ENCODE measurements around the gene SLC9B2. TPM values are rescaled to one million over a fixed set of nuclear protein-coding genes. Genes with fewer than 3 reads are reported as not detected.

Gene SLC9B2
- total RNA-seq, 1 donor from 2014 or later: 16.3 TPM

- peaks cover 4% of the 10 kb centered on the region for H3K36me3 ChIP-seq (ENCODE audit: insufficient read depth, low read length)
- no peaks in the 10 kb centered on the region for H3K27me3 ChIP-seq (ENCODE audit: insufficient read depth, low read length)
- no peak for TF ChIP-seq EZH2 (IDR thresholded peaks at IDR 0.05; ENCODE audit: insufficient read depth, low read length)
- TF ChIP-seq CTCF (IDR thresholded peaks at IDR 0.05; ENCODE audit: insufficient read depth, low read depth, low read length): no peak
- H3K4me3 Mint-ChIP-seq (ENCODE audit: unreplicated experiment): no peak overlapping the region
- peak overlapping the region; percentile 82 for H3K4me3 ChIP-seq (ENCODE audit: insufficient read depth, low read depth, low read length)
- no peak overlapping the region for H2AFZ ChIP-seq (ENCODE audit: low read depth, low read length)
- H4K20me1 ChIP-seq (ENCODE audit: insufficient read depth, low read length): no peaks in the 10 kb centered on the region
- no peak overlapping the region for H3K27ac ChIP-seq (ENCODE audit: low read depth, low read length)
- no peaks in the 10 kb centered on the region for H3K36me3 Mint-ChIP-seq (ENCODE audit: low read depth, unreplicated experiment)
- FAIRE-seq (no peak), DNase-seq (ENCODE audit: low read depth) (peak; percentile 4)
- no peaks in the 10 kb centered on the region for H3K9me3 ChIP-seq (ENCODE audit: insufficient read depth, low read depth, low read length)
- H3K79me2 ChIP-seq (ENCODE audit: insufficient read depth, low read length): peaks cover 36% of the 10 kb centered on the region
- H3K9ac ChIP-seq (ENCODE audit: low read length): peak overlapping the region; percentile 91
- no peak overlapping the region for H3K27ac Mint-ChIP-seq (ENCODE audit: unreplicated experiment)
- peaks cover 12% of the 10 kb centered on the region for H3K4me1 ChIP-seq (ENCODE audit: insufficient read depth, low read length)
- no peaks in the 10 kb centered on the region for H3K27me3 Mint-ChIP-seq (ENCODE audit: low read depth, unreplicated experiment)
- H3K4me2 ChIP-seq (ENCODE audit: low read length): peak overlapping the region; percentile 92
- H3K4me1 Mint-ChIP-seq (ENCODE audit: low read depth, unreplicated experiment): peaks cover 1% of the 10 kb centered on the region
- no peaks in the 10 kb centered on the region for H3K9me3 Mint-ChIP-seq (ENCODE audit: unreplicated experiment)
These were observed 1.7 kb downstream of the SLC9B2 start for GRCh38 chr4:103074744-103075434.

- TF ChIP-seq EZH2 (IDR thresholded peaks at IDR 0.05; ENCODE audit: insufficient read depth, low read length) (no peak), CTCF (IDR thresholded peaks at IDR 0.05; ENCODE audit: insufficient read depth, low read depth, low read length) (no peak)
- DNase-seq (ENCODE audit: low read depth): no peak
- Histone ChIP-seq H3K9me3 (ENCODE audit: insufficient read depth, low read depth, low read length) (no peaks in the 10 kb centered on the region), H3K36me3 (ENCODE audit: insufficient read depth, low read length) (no peaks in the 10 kb centered on the region), H3K27ac (ENCODE audit: low read depth, low read length) (no peak overlapping the region), H3K4me2 (ENCODE audit: low read length) (no peak overlapping the region), H3K9ac (ENCODE audit: low read length) (no peak overlapping the region), H4K20me1 (ENCODE audit: insufficient read depth, low read length) (no peaks in the 10 kb centered on the region), H3K27me3 (ENCODE audit: insufficient read depth, low read length) (no peaks in the 10 kb centered on the region), H3K4me3 (ENCODE audit: insufficient read depth, low read depth, low read length) (no peak overlapping the region), H2AFZ (ENCODE audit: low read depth, low read length) (no peak overlapping the region), H3K79me2 (ENCODE audit: insufficient read depth, low read length) (peaks cover 44% of the 10 kb centered on the region), H3K4me1 (ENCODE audit: insufficient read depth, low read length) (peaks cover 12% of the 10 kb centered on the region)
- no peaks in the 10 kb centered on the region for H3K36me3 Mint-ChIP-seq (ENCODE audit: low read depth, unreplicated experiment)
- no peak for FAIRE-seq
- H3K9me3 Mint-ChIP-seq (ENCODE audit: unreplicated experiment): no peaks in the 10 kb centered on the region
- H3K4me3 Mint-ChIP-seq (ENCODE audit: unreplicated experiment): no peak overlapping the region
- H3K27me3 Mint-ChIP-seq (ENCODE audit: low read depth, unreplicated experiment): no peaks in the 10 kb centered on the region
- peaks cover 1% of the 10 kb centered on the region for H3K4me1 Mint-ChIP-seq (ENCODE audit: low read depth, unreplicated experiment)
- H3K27ac Mint-ChIP-seq (ENCODE audit: unreplicated experiment): no peak overlapping the region
These were observed 2.6 kb downstream of the SLC9B2 start for GRCh38 chr4:103073792-103074438.
